Right lobe of liver (tissue), 6 donors: ENCODE data around the gene MYT1. TPM values are rescaled to one million over a fixed set of nuclear protein-coding genes. Genes with fewer than 3 reads are reported as not detected.

Experiments used
- ATAC-seq, 4 donors: fragments of 200-7000 bp; cut with Tn5 transposase; one replicate each; pipeline ENCODE4 v1.9.1; 2020; ENCODE audit warnings: mild to moderate bottlenecking in 4 of 4, moderate library complexity in 4 of 4
- DNase-seq, 3 donors: peaks; one replicate each; pipeline ENCODE4 v3.0.0-alpha.2; 2020
- H3K27ac ChIP-seq, 3 donors: fragments of 200-600 bp; one replicate each; pipeline ENCODE4 v1.8.0; 2022
- H3K27me3 ChIP-seq, 2 donors: fragments of 200-600 bp; one replicate each; pipeline ENCODE4 v1.8.0; 2022
- H3K36me3 ChIP-seq, 4 donors: fragments of 200-600 bp; sonication (generic) in 1 of 4; one replicate each; pipeline versions ENCODE4 v1.5.1 to v1.8.0; 2017 to 2022; ENCODE audit warnings: control low read depth in 1 of 4
- H3K4me1 ChIP-seq, 4 donors: fragments of 200-600 bp; sonication (generic) in 1 of 4; one replicate each; pipeline versions ENCODE4 v1.5.1 to v1.8.0; 2017 to 2022; ENCODE audit warnings: control low read depth in 1 of 4
- H3K4me3 ChIP-seq, 3 donors: fragments of 200-600 bp; one replicate each; pipeline ENCODE4 v1.8.0; 2022
- H3K9me3 ChIP-seq, 4 donors: fragments of 200-600 bp; sonication (generic) in 1 of 4; one replicate each; pipeline versions ENCODE4 v1.5.1 to v1.8.0; 2017 to 2022; ENCODE audit warnings: control low read depth in 1 of 4
- CTCF ChIP-seq, 4 donors: fragments of 200-600 bp in 3 of 4; fragments of 450-650 bp in 1 of 4; IDR thresholded peaks; one replicate each; pipeline versions ENCODE4 v1.5.1 to v1.8.0; 2016 to 2022; ENCODE audit warnings: antibody characterized with exemption in 4 of 4, mild to moderate bottlenecking in 2 of 4
- POLR2A ChIP-seq: fragments of 450-650 bp; IDR thresholded peaks from one replicate; pipeline ENCODE4 v1.6.1; 2017; ENCODE audit warnings: antibody characterized with exemption, mild to moderate bottlenecking
- WGBS: methylation state at CpG from one replicate; pipeline ENCODE4 v1.1.6; 2018; ENCODE audit warnings: low coverage, low lambda C conversion rate; ENCODE audit not compliant: insufficient coverage; ENCODE audit errors: missing lambda C conversion rate; 5-methylcytosine and 5-hydroxymethylcytosine counted together
- intact Hi-C, 2 donors: fragments of 100-400 bp; cut with DNase I; formaldehyde crosslinking; loops; one replicate each; pipeline versions ENCODE4 v1.11.2 to v1.14.1; 2022
- total RNA-seq, 6 experiments: library from RNA; depleted of rRNA in 2 of 6; stranded (reverse); fragments of >200 nt in 2 of 6; fragmentation: NEBNext Ultra II Directional in 3 of 6; extraction: Animal tissue kit (Norgen Biotek cat#: 25700) in 3 of 6; gene quantifications; one replicate each; pipeline versions ENCODE4 v1.1.0 to v1.2.4, GENCODE V29; 2016 to 2023
- donor health status: DM: no; HTN: yes; CAD: no.
- donor health status: DM: no; HTN: no; CAD: no.
- donor health status: DM: no; HTN: no; CAD: no.
- donor health status: DM: no; HTN: yes; CAD: no.
- donor health status: DM: no; HTN: yes; CAD: no.

The MYT1 gene
- total RNA-seq, 6 experiments from 2014 or later, result 0.06 to 0.09 TPM; not detected in 4

GRCh38 chr20:64242797-64243475 lies 78.7 kb downstream of the MYT1 start:
- H3K9me3 ChIP-seq, result no peaks in the 10 kb centered on the region
- DNase-seq (peak in 2 of 3 donors; percentile 56 to 76), ATAC-seq (peak; percentile 73 to 80 (median 78))
- peak overlapping the region; percentile 47 to 80 (median 75) for H3K27ac ChIP-seq
- H3K4me3 ChIP-seq, result no peak overlapping the region
- H3K36me3 ChIP-seq, result no peaks in the 10 kb centered on the region
- H3K27me3 ChIP-seq, result no peaks in the 10 kb centered on the region
- peak in 1 of 4 donors; percentile 27 for TF ChIP-seq CTCF (IDR thresholded peaks at IDR 0.05)
- no peak for TF ChIP-seq POLR2A
- 37% methylated on average over 2 of the region's 4 CpGs for WGBS
- intact Hi-C loops, result no loop called here
- H3K4me1 ChIP-seq, result peaks cover 0 to 33% (median 16%) of the 10 kb centered on the region in 4 donors

GRCh38 chr20:64244281-64244805 lies 80.1 kb downstream of the MYT1 start:
- peak in 2 of 3 donors; percentile 31 to 47 for DNase-seq

DNA sequence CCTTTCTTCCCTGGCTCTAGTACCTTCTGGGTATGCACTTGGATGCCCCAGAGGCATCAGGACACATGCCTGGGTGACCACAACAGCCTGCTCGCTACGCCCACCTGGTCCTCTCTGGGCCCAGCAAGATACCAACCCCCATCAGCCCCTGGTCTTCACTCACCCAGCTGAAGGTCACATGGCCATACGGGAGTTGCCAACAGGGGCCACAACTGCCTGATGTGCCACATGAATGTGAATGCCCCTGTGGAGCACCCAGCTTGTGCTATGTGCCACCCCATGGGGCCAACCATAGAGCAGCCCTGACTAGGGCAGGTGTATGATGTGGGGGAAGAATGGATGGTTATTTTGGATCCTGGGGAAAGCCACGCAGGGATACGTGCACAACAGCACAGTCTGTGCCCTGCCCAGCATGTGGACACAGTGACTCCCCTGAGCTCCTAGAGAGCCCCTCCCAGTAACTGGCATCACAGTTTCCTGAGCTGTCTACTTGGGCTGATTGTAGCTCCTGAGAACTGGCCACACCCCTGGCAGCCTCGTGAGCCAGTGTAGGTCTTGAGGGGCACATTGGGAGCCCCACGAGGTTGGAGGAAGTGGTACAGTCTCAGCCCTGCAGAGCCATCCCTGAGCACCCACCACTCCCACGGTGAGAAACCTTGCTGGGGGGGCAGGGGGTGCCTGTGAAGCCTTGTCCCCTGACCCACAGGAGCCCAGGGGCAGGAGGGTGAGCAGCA lies 80.8 kb downstream of the MYT1 start:
- Histone ChIP-seq H3K27ac (no peak overlapping the region), H3K4me1 (peaks cover 0 to 21% (median 10%) of the 10 kb centered on the region in 4 donors), H3K36me3 (no peaks in the 10 kb centered on the region), H3K4me3 (no peak overlapping the region), H3K27me3 (no peaks in the 10 kb centered on the region), H3K9me3 (no peaks in the 10 kb centered on the region)
- ATAC-seq (no peak), DNase-seq (peak in 2 of 3 donors; percentile 35)
- 96% methylated on average over 5 of the region's 8 CpGs for WGBS
- TF ChIP-seq POLR2A, result no peak
- no peak for TF ChIP-seq CTCF (IDR thresholded peaks at IDR 0.05)
- intact Hi-C loops, result no loop called here

More at GRCh38 chr20:64244281-64244805, 80.1 kb downstream of the MYT1 start:
- H3K27ac ChIP-seq, result no peak overlapping the region
- intact Hi-C loops, result no loop called here
- no peaks in the 10 kb centered on the region for H3K9me3 ChIP-seq
- WGBS, result 75% methylated on average over 2 of the region's 2 CpGs
- TF ChIP-seq POLR2A (no peak), CTCF (IDR thresholded peaks at IDR 0.05) (no peak)
- no peak overlapping the region for H3K4me3 ChIP-seq
- H3K4me1 ChIP-seq, result peaks cover 0 to 22% (median 10%) of the 10 kb centered on the region in 4 donors
- H3K36me3 ChIP-seq, result no peaks in the 10 kb centered on the region
- no peak for ATAC-seq
- H3K27me3 ChIP-seq, result no peaks in the 10 kb centered on the region

GRCh38 chr20:64245746-64246595 lies 81.7 kb downstream of the MYT1 start:
- no peak for TF ChIP-seq CTCF (IDR thresholded peaks at IDR 0.05)
- TF ChIP-seq POLR2A, result no peak
- WGBS, result 72% methylated on average over 4 of the region's 9 CpGs
- H3K36me3 ChIP-seq, result no peaks in the 10 kb centered on the region

More at GRCh38 chr20:64245746-64246595, 81.7 kb downstream of the MYT1 start:
- no peaks in the 10 kb centered on the region for H3K9me3 ChIP-seq
- no peak for ATAC-seq
- no peak overlapping the region for H3K4me3 ChIP-seq
- H3K4me1 ChIP-seq, result peaks cover 0 to 21% (median 10%) of the 10 kb centered on the region in 4 donors
- H3K27me3 ChIP-seq, result no peaks in the 10 kb centered on the region
- intact Hi-C loops, result no loop called here
- no peak for DNase-seq
- H3K27ac ChIP-seq, result no peak overlapping the region
